Measurements from ENCODE around the gene IFITM2.

DNA sequence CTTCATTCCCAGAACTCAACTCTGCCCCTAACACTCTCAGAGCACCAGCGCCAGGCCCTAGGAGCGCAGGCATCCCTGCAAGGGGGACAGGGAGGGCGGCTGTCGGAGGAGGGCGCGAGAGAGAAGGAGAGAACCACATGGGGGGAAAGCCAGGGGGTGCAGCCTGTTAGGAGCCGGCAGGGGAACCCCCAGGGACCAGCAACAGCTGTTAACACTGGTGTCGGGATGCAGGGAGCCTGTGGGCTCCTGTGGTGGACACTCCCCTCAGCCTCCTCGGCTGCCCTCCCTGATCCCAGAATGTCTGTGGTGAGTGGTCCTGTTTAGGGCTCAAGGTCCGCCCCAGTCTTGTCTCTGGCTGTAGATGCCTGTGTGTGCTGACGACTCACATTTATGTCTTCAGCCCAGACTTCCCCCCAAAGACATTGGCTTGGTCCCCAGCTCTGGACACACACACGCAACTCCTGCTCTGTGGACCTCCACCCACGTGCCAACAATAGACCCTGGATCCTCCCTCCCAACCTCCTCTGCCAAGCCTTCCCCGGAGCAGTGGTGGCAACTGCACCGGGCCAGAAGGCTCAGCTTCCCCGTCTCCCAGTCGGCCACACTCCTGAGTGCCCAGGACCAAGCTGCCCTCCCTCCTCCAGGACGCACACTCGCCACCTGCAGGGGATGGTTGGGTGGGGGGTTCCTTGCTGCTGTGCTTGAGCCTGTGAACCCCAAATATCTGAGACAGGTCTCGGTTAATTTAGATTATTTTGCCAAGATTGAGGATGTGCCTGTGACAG is 7.5 kb upstream of the IFITM2 start:
- no peak for TF ChIP-seq EP300 (IDR thresholded peaks at IDR 0.05; ENCODE audit: borderline replicate concordance)
- TF ChIP-seq, protein P1, sequence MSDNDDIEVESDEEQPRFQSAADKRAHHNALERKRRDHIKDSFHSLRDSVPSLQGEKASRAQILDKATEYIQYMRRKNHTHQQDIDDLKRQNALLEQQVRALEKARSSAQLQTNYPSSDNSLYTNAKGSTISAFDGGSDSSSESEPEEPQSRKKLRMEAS (IDR thresholded peaks at IDR 0.05), result no peak
- TF ChIP-seq EGR1 (IDR thresholded peaks at IDR 0.05), result no peak
- TF ChIP-seq, protein P2, sequence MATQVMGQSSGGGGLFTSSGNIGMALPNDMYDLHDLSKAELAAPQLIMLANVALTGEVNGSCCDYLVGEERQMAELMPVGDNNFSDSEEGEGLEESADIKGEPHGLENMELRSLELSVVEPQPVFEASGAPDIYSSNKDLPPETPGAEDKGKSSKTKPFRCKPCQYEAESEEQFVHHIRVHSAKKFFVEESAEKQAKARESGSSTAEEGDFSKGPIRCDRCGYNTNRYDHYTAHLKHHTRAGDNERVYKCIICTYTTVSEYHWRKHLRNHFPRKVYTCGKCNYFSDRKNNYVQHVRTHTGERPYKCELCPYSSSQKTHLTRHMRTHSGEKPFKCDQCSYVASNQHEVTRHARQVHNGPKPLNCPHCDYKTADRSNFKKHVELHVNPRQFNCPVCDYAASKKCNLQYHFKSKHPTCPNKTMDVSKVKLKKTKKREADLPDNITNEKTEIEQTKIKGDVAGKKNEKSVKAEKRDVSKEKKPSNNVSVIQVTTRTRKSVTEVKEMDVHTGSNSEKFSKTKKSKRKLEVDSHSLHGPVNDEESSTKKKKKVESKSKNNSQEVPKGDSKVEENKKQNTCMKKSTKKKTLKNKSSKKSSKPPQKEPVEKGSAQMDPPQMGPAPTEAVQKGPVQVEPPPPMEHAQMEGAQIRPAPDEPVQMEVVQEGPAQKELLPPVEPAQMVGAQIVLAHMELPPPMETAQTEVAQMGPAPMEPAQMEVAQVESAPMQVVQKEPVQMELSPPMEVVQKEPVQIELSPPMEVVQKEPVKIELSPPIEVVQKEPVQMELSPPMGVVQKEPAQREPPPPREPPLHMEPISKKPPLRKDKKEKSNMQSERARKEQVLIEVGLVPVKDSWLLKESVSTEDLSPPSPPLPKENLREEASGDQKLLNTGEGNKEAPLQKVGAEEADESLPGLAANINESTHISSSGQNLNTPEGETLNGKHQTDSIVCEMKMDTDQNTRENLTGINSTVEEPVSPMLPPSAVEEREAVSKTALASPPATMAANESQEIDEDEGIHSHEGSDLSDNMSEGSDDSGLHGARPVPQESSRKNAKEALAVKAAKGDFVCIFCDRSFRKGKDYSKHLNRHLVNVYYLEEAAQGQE (IDR thresholded peaks at IDR 0.05; ENCODE audit: low read depth), result no peak
- TF ChIP-seq RAD21 (IDR thresholded peaks at IDR 0.05; ENCODE audit: low read depth), result no peak
